Measurements from ENCODE around the gene MBIP. TPM values are rescaled to one million over a fixed set of nuclear protein-coding genes. Genes with fewer than 3 reads are reported as not detected.
A peak's percentile ranks its signal among the peaks of the same experiment; 100 is the strongest.

Gene MBIP
- 27.2 TPM for polyA plus RNA-seq (2013, experiment 1 of 2)
- 28.7 TPM for polyA plus RNA-seq (2013, experiment 2 of 2)

GRCh38 chr14:36320200-36320896, at the start of gene MBIP:
Gene MBIP, minus strand, starts transcription at chr14:36320637. Its CDS starts 49 bp downstream, at chr14:36320588.
- Histone ChIP-seq H2BK15ac (replicated peaks; ENCODE audit: low read depth) (no peak within 1 kb of the TSS), H4K5ac (ENCODE audit: low read length) (no peak within 1 kb of the TSS), H3K4me2 (ENCODE audit: low read length) (peak within 1 kb of the TSS; percentile 53), H3K79me2 (ENCODE audit: control insufficient read depth, insufficient read depth, low read length) (peaks cover 8% of the 10 kb centered on the region), H3K23ac (ENCODE audit: low read length) (no peak within 1 kb of the TSS), H3K79me1 (ENCODE audit: low read length) (no peaks in the 10 kb centered on the region), H2AK5ac (ENCODE audit: low read length) (no peak within 1 kb of the TSS), H4K8ac (ENCODE audit: low read depth, low read length) (peak within 1 kb of the TSS; percentile 93), H2BK5ac (ENCODE audit: low read length) (peak within 1 kb of the TSS; percentile 33), H3K27me3 (ENCODE audit: insufficient read depth, low read length, poor library complexity) (no peaks in the 10 kb centered on the region), H3K18ac (ENCODE audit: low read length) (peak within 1 kb of the TSS; percentile 75), H3K4me1 (ENCODE audit: control insufficient read depth, low read depth, low read length) (no peaks in the 10 kb centered on the region), H3K4ac (ENCODE audit: low read depth, low read length) (peak within 1 kb of the TSS; percentile 89), H3K36me3 (ENCODE audit: control insufficient read depth, insufficient read depth, low read length) (no peaks in the 10 kb centered on the region), H3K4me3 (ENCODE audit: low read length) (peak within 1 kb of the TSS; percentile 89), H3K9ac (ENCODE audit: low read length) (peak within 1 kb of the TSS; percentile 90), H3K27ac (ENCODE audit: low read depth, low read length) (peak within 1 kb of the TSS; percentile 53), H3K56ac (ENCODE audit: low read length) (peak within 1 kb of the TSS; percentile 93), H2BK120ac (ENCODE audit: low read depth, low read length) (no peak within 1 kb of the TSS)
- WGBS (ENCODE audit: extremely low coverage, insufficient coverage, low lambda C conversion rate) = no CpG with 5 or more reads among the region's 35 CpGs
- peak; percentile 99 for DNase-seq

GRCh38 chr14:36367985-36368774, 47.7 kb upstream of the MBIP start:
- H3K27ac ChIP-seq (ENCODE audit: low read depth, low read length) = no peak overlapping the region
- no peaks in the 10 kb centered on the region for H3K36me3 ChIP-seq (ENCODE audit: control insufficient read depth, insufficient read depth, low read length)
- H3K4ac ChIP-seq (ENCODE audit: low read depth, low read length) = no peak overlapping the region
- H4K8ac ChIP-seq (ENCODE audit: low read depth, low read length) = no peak overlapping the region
- H3K4me3 ChIP-seq (ENCODE audit: low read length) = no peak overlapping the region
- no peak overlapping the region for H2BK5ac ChIP-seq (ENCODE audit: low read length)
- H2AK5ac ChIP-seq (ENCODE audit: low read length) = no peak overlapping the region
- no peaks in the 10 kb centered on the region for H3K4me1 ChIP-seq (ENCODE audit: control insufficient read depth, low read depth, low read length)
- no peaks in the 10 kb centered on the region for H3K79me1 ChIP-seq (ENCODE audit: low read length)
- H3K18ac ChIP-seq (ENCODE audit: low read length) = no peak overlapping the region
- H3K9ac ChIP-seq (ENCODE audit: low read length) = no peak overlapping the region
- WGBS (ENCODE audit: extremely low coverage, insufficient coverage, low lambda C conversion rate) = no CpG with 5 or more reads among the region's 6 CpGs
- H2BK120ac ChIP-seq (ENCODE audit: low read depth, low read length) = no peak overlapping the region
- H3K23ac ChIP-seq (ENCODE audit: low read length) = peak overlapping the region; percentile 53
- H2BK15ac ChIP-seq (replicated peaks; ENCODE audit: low read depth) = no peak overlapping the region
- no peaks in the 10 kb centered on the region for H3K27me3 ChIP-seq (ENCODE audit: insufficient read depth, low read length, poor library complexity)
- H3K56ac ChIP-seq (ENCODE audit: low read length) = no peak overlapping the region
- H4K5ac ChIP-seq (ENCODE audit: low read length) = no peak overlapping the region
- no peak for DNase-seq
- H3K79me2 ChIP-seq (ENCODE audit: control insufficient read depth, insufficient read depth, low read length) = no peaks in the 10 kb centered on the region
- no peak overlapping the region for H3K4me2 ChIP-seq (ENCODE audit: low read length)

- no peak overlapping the region for H3K4me2 ChIP-seq (ENCODE audit: low read length)
- H3K18ac ChIP-seq (ENCODE audit: low read length) = no peak overlapping the region
- no peak overlapping the region for H3K27ac ChIP-seq (ENCODE audit: low read depth, low read length)
- H3K4ac ChIP-seq (ENCODE audit: low read depth, low read length) = no peak overlapping the region
- H2BK120ac ChIP-seq (ENCODE audit: low read depth, low read length) = no peak overlapping the region
- H3K4me1 ChIP-seq (ENCODE audit: control insufficient read depth, low read depth, low read length) = no peaks in the 10 kb centered on the region
- H3K27me3 ChIP-seq (ENCODE audit: insufficient read depth, low read length, poor library complexity) = no peaks in the 10 kb centered on the region
- H2BK5ac ChIP-seq (ENCODE audit: low read length) = no peak overlapping the region
- no peak overlapping the region for H3K4me3 ChIP-seq (ENCODE audit: low read length)
- no peaks in the 10 kb centered on the region for H3K79me2 ChIP-seq (ENCODE audit: control insufficient read depth, insufficient read depth, low read length)
- no peaks in the 10 kb centered on the region for H3K36me3 ChIP-seq (ENCODE audit: control insufficient read depth, insufficient read depth, low read length)
- no CpG with 5 or more reads among the region's 2 CpGs for WGBS (ENCODE audit: extremely low coverage, insufficient coverage, low lambda C conversion rate)
- H3K9ac ChIP-seq (ENCODE audit: low read length) = no peak overlapping the region
- H2BK15ac ChIP-seq (replicated peaks; ENCODE audit: low read depth) = no peak overlapping the region
- H3K23ac ChIP-seq (ENCODE audit: low read length) = no peak overlapping the region
- no peak overlapping the region for H3K56ac ChIP-seq (ENCODE audit: low read length)
- no peak for DNase-seq
- no peak overlapping the region for H4K5ac ChIP-seq (ENCODE audit: low read length)
- no peak overlapping the region for H4K8ac ChIP-seq (ENCODE audit: low read depth, low read length)
- H2AK5ac ChIP-seq (ENCODE audit: low read length) = no peak overlapping the region
- H3K79me1 ChIP-seq (ENCODE audit: low read length) = no peaks in the 10 kb centered on the region
Measured at GRCh38 chr14:36365766-36366165, 45.3 kb upstream of the MBIP start.

- Histone ChIP-seq H2BK5ac (ENCODE audit: low read length) (no peak overlapping the region), H4K5ac (ENCODE audit: low read length) (no peak overlapping the region), H3K4me2 (ENCODE audit: low read length) (no peak overlapping the region), H3K79me1 (ENCODE audit: low read length) (no peaks in the 10 kb centered on the region), H3K27ac (ENCODE audit: low read depth, low read length) (no peak overlapping the region), H4K8ac (ENCODE audit: low read depth, low read length) (no peak overlapping the region), H3K79me2 (ENCODE audit: control insufficient read depth, insufficient read depth, low read length) (no peaks in the 10 kb centered on the region), H3K36me3 (ENCODE audit: control insufficient read depth, insufficient read depth, low read length) (no peaks in the 10 kb centered on the region), H3K23ac (ENCODE audit: low read length) (no peak overlapping the region), H2BK15ac (replicated peaks; ENCODE audit: low read depth) (no peak overlapping the region), H3K4me3 (ENCODE audit: low read length) (no peak overlapping the region), H3K27me3 (ENCODE audit: insufficient read depth, low read length, poor library complexity) (no peaks in the 10 kb centered on the region), H3K18ac (ENCODE audit: low read length) (no peak overlapping the region), H3K4ac (ENCODE audit: low read depth, low read length) (no peak overlapping the region), H3K56ac (ENCODE audit: low read length) (no peak overlapping the region), H2BK120ac (ENCODE audit: low read depth, low read length) (no peak overlapping the region), H3K9ac (ENCODE audit: low read length) (no peak overlapping the region), H3K4me1 (ENCODE audit: control insufficient read depth, low read depth, low read length) (no peaks in the 10 kb centered on the region), H2AK5ac (ENCODE audit: low read length) (no peak overlapping the region)
- no peak for DNase-seq
- WGBS (ENCODE audit: extremely low coverage, insufficient coverage, low lambda C conversion rate) = no CpG with 5 or more reads among the region's 2 CpGs
Measured at GRCh38 chr14:36363704-36364103, 43.3 kb upstream of the MBIP start.

GRCh38 chr14:36362648-36363047, 42.2 kb upstream of the MBIP start:
- DNase-seq = no peak
- Histone ChIP-seq H2BK5ac (ENCODE audit: low read length) (no peak overlapping the region), H3K4me3 (ENCODE audit: low read length) (no peak overlapping the region), H3K9ac (ENCODE audit: low read length) (no peak overlapping the region), H3K4ac (ENCODE audit: low read depth, low read length) (no peak overlapping the region), H4K5ac (ENCODE audit: low read length) (no peak overlapping the region), H3K23ac (ENCODE audit: low read length) (no peak overlapping the region), H2BK15ac (replicated peaks; ENCODE audit: low read depth) (no peak overlapping the region), H3K56ac (ENCODE audit: low read length) (no peak overlapping the region), H3K4me2 (ENCODE audit: low read length) (no peak overlapping the region), H4K8ac (ENCODE audit: low read depth, low read length) (no peak overlapping the region), H2AK5ac (ENCODE audit: low read length) (no peak overlapping the region), H3K79me2 (ENCODE audit: control insufficient read depth, insufficient read depth, low read length) (no peaks in the 10 kb centered on the region), H3K36me3 (ENCODE audit: control insufficient read depth, insufficient read depth, low read length) (no peaks in the 10 kb centered on the region), H3K79me1 (ENCODE audit: low read length) (no peaks in the 10 kb centered on the region), H3K18ac (ENCODE audit: low read length) (no peak overlapping the region), H3K4me1 (ENCODE audit: control insufficient read depth, low read depth, low read length) (no peaks in the 10 kb centered on the region), H2BK120ac (ENCODE audit: low read depth, low read length) (no peak overlapping the region), H3K27me3 (ENCODE audit: insufficient read depth, low read length, poor library complexity) (no peaks in the 10 kb centered on the region), H3K27ac (ENCODE audit: low read depth, low read length) (no peak overlapping the region)
- WGBS (ENCODE audit: extremely low coverage, insufficient coverage, low lambda C conversion rate) = no CpG with 5 or more reads among the region's 3 CpGs

All from mesendoderm (in vitro differentiated cells).